Measurements from ENCODE around the gene MRPS16.
"Not testable (repeated sequence)": the region's sequence is repeated elsewhere in the genome, so short reads cannot be mapped to it uniquely, and the experiment has no call there.

Gene MRPS16

DNA sequence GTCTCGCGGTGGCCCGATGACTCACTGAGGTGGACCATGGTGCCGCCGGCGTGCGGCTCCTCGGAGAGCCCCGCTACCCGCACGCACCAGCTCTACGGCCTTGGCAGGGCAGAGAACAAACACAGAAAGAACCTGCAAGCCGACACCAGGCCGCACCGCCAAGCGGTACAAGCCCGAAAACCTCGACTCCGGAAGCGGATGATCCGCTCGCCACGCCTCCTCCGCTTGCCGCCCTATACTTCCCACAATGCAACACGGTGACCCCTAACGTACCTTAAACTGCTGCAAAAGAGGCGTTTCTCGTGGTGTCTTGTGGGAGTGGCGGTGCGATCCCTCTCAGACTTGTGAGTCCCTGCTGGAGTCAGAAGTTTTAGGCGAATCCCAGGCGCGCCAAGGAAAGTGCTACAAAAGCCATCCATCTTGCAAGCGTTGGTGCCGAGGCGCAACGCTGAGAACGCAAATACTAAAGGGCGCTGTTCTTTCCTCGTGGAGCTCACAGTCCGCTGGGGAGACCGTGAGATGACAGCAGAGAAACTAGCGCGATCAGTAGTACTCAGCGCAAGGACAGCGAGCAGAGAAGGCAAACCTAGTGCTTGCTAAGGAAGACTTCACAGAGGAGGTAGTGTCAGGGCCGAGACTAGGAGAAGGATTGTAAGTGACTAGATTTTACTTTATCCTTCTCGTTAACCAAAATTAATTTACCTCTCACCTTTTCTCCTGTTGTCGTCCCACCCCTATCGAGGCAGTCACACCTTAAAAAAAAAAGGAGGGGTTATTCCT is at the start of gene MRPS16:
Gene MRPS16 (minus strand): TSS at position 200 of the 780 bp plus-strand sequence. CDS start 162 bp downstream, at position 38.
- DNase-seq = peak; percentile 97

DNA sequence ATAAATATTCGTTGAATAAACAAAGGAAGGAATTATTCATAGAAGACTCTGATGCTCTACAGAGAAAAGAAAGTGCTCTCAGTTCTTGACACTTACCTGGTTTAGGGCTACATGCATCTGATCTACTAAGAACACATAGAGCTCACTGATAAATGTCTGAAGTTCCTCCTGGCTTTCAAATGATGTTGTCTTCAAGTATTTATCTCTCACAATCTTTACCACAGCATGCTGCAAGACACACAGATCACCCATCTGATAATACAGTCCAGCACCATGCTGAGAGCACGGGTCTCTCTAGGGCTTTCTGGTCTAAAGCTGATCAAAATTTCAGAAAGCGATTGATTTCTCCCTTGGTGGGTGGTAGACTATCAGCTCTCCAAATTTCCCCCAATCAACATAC is 44.5 kb upstream of the MRPS16 start:
- no peak for DNase-seq

DNA sequence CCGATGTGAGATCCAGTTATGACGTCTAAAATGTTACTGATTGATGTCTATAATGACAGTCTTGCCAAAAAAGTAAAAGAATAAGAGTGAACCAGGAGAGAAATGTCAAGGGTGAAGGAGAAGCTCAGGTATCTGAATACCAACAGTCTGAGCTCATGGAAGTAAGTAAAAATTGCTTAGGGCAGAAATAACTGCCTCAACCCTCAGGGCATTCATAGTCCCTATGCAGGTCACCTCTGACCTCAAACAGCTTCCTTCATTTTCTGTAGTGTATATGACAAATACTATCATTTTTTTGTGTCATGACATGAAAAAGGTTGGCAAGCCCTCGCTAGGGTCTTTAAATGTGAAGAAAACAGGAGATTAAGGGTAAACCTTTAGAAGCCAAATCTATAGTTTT is 41.0 kb upstream of the MRPS16 start:
- no peak for DNase-seq

GRCh38 chr10:73289958-73290357 is 37.5 kb upstream of the MRPS16 start:
- no peak for DNase-seq

DNA sequence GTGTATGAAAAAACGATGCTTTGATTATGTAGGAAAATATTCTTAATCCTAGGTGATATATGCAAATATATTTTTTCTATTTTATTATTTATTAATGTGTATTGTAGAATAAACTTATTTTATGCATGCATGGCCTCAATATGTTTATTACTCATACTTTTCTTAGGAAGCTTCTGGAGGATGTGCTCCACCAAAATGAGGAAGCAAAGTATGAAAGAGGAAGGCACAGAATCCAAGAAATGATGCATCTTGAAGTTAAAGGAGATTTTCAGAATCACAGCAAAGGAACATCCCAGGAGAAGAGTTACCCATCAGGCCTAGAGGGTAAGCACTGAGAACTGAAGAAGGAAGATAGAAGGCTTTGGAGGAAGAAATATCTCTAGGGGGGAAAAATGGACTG is 35.0 kb upstream of the MRPS16 start:
- DNase-seq = no peak

DNA sequence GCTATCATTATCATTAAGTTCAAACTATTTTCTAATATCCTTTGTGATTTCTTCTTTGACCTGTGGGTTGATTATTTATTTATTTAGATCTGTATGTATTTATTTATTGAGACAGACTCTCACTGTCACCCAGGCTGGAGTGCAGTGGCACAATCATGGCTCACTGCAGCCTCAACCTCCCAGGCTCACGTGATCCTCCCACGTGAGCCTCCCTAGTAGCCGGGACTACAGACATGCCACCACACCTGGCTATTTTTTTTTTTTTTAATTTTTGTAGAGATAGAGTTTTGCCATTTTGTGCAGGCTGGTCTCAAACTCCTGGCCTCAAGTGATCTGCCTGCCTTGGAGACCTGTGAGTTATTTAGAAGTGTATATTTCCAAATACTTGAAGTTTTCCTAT is 28.7 kb upstream of the MRPS16 start:
- no peak for DNase-seq

- no peak for DNase-seq
These were observed 12.0 kb upstream of the MRPS16 start for GRCh38 chr10:73264423-73264822.

DNA sequence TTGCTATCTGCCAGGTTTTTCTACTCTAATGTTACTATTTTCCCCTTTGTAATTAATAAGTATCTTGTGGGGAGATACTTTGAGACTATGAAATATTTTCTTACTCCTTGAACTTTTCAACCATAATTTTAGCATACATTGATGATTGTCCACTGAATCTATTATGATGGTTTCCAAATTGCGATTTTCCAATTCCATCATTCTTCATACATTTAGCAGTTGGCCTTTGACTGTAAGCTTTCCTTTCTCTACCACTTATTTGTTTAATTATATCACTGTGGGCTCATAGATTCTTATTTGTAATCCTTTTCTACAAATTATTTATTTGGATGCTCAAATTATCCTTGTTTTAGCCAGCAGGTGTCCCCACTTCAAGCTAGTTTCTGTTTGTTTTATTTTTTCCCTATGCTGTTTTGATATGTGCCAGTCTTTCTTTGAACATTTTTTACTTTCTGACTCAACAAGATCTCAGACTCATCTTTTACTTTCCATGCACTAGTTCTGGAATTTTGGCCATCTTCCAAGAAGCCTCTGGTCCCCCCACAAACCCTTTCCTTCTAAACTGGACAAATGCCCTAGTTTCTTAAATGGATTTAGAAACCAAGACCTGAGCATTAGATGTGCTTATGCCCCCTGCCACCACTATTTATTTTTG is 11.4 kb upstream of the MRPS16 start:
- DNase-seq = no peak

GRCh38 chr10:73262880-73263555 is 10.6 kb upstream of the MRPS16 start:
- no peak for DNase-seq

DNA sequence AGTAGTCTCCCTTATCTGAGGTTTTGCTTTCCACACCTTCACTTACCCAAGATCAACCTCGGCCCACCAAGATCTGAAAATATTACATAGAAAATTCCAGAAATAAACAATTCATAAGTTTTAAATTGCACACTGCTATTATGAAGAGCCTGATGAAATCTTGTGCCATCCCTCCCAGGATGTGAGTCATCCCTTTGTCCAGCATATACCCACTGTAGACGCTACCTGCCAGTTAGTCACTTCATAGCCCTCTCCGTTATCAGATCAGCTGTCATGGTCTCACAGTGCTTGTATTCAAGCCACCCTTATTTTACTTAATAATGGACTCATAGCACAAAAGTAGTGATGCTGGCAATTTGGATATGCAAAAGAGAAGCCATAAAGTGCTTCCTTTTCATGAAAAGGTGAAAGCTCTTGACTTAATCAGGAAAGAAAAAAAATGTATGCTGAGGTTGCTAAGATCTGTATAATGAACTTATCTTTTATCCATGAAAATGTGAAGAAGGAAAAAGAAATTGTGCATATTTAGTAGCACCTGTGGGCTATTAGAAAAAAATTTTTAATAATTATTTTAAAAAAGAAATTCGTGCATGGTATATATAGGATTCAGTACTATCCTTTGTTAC is 9.8 kb upstream of the MRPS16 start:
- DNase-seq = no peak

DNA sequence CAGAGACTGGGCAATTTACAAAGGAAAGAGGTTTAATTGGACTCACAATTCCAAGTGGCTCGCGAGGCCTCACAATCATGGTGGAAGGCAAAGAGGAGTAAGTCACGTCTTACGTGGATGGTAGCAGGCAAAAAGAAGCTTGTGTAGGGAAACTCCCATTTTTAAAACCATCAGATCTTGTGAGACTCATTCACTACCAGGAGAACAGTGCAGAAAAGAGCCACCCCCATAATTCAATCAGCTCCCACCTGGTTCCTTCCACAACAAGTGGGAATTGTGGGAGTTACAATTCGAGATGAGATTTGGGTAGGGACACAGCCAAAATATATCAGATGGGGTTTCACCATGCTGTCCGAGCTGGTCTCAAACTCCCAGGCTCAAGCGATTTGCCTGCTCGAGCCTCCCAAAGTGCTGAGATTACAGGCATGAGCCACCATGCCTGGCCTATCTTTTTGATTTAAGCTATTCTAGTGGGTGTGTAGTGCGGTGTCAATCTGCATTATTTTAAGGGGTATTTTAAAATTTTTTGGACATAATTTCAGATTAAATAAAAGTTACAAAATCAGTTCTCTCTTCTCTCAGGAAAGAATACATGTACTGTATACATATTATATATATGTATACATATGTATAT is 9.0 kb upstream of the MRPS16 start:
- no peak for DNase-seq

GRCh38 chr10:73258612-73259011 is 6.2 kb upstream of the MRPS16 start:
- DNase-seq = not testable (repeated sequence)

- DNase-seq = no peak
These were observed 746 bp upstream of the MRPS16 start for GRCh38 chr10:73253225-73253555.

DNA sequence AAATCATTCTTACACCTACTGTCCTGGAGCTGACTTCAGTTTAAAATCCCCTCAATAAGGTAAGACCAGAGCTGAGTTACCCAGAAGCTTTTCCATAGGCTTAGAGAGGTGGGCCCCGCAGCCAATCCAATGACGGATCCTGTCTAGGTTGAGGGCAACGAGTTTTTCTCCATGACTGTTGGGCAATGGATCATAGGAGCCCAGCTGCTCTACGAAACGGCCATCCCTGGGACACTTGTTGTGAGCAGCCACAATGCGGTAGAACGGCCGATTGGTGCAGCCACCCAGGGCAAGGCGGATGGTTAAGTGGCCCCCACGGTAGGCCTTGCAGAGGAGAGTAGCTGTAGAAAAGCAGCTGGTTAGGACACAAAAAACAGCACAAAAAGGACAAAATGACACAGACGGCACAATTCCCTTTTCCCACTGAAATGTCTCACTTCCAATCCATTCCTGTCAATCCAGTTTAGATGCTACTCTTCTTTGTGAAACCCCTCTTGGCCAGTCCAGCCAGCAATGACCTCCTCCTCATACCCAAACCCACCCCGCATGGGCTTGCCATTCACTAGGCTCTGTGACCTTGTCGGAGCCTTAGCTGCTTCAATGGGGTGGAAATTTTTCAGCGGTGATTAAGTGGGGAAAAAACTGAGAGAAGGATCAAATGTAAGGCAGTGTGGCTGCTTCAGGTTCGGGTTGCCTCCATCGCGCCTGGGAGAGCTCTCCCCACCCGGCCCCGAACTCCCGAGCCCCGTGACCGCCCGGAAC is 580 bp downstream of the MRPS16 start:
- DNase-seq = no peak

DNA sequence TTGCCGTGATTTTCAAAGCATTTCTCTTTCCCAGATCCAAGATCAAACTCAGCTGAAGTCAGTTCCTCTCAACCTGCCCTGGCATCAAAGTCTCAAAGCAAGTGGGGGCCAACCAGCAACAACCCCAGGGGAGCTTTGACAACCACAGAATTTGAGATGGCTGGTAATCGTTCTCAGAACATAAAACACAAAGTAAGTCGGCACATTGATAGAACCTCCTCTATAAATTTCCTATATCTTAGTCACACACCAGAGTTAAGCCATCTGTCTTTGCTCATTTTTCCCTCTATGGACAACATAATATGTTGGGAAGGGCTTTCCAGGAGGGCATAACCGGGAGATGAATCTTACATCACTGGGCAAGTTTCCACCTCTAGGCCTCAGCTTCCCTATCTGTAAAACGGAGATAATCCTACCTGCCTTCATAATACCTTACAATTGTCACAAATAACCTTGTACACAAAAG is 4.2 kb downstream of the MRPS16 start:
- no peak for DNase-seq

GRCh38 chr10:73247509-73248258 is 4.8 kb downstream of the MRPS16 start:
- no peak for DNase-seq

GRCh38 chr10:73246646-73247508 is 5.6 kb downstream of the MRPS16 start, which contains the start of gene DNAJC9:
Gene DNAJC9, minus strand, starts transcription at chr10:73247255. Its CDS starts 66 bp downstream, at chr10:73247189.
- DNase-seq = peak; percentile 97

DNA sequence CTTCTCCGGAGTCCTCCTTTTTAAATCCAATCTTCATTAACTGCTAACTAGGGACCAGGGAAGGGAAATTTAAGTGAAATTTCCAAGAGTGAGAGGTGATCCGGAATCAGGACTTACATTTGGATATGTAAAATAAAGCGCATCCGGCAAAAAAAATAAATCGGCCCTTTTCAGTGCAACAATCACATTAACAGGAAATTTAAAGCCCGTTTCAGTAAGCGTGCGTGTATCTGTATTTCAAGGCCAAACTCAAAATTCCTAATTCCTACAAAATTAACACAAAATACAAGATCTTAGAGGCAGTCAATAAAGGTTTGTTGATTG is 6.2 kb downstream of the MRPS16 start:
- no peak for DNase-seq

DNA sequence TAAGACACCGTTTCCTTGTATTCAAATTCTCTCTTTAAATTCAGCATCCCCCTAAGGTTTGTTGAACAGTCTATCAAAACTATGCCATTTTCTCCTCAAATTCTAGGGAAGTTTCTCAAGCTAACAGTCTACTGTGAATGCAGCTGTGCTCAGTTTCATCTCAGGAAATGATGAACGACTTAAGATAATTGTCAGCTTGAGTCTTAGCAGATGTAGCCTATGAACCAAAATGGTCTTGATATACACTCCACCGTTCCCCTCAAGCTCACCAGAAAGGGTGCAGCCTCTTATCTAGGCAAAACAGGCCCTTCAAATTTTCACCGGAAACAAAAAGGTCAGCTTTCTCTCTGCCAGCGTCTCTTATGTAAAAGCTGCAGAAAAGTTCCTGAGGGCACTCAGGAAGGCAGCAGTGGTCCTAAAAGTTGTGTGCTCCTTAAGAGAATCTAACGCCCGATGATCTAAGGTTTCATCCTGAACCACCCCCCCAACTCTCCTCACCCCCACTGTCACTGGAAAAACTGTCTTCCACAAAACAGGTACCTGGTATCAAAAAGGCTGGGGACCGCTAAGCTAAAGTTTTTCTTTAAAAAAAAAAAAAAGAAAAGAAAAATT is 7.5 kb downstream of the MRPS16 start:
- DNase-seq = no peak

GRCh38 chr10:73239908-73240307 is 12.5 kb downstream of the MRPS16 start:
- DNase-seq = no peak

Measured in femur (tissue), 1 donor.